ENCODE measurements around the gene CALU.

GRCh38 chr7:128777156-128778123 is 38.3 kb downstream of the CALU start:
- TF ChIP-seq, protein P1, sequence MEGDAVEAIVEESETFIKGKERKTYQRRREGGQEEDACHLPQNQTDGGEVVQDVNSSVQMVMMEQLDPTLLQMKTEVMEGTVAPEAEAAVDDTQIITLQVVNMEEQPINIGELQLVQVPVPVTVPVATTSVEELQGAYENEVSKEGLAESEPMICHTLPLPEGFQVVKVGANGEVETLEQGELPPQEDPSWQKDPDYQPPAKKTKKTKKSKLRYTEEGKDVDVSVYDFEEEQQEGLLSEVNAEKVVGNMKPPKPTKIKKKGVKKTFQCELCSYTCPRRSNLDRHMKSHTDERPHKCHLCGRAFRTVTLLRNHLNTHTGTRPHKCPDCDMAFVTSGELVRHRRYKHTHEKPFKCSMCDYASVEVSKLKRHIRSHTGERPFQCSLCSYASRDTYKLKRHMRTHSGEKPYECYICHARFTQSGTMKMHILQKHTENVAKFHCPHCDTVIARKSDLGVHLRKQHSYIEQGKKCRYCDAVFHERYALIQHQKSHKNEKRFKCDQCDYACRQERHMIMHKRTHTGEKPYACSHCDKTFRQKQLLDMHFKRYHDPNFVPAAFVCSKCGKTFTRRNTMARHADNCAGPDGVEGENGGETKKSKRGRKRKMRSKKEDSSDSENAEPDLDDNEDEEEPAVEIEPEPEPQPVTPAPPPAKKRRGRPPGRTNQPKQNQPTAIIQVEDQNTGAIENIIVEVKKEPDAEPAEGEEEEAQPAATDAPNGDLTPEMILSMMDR (IDR thresholded peaks at IDR 0.05; ENCODE audit: insufficient read depth, low read length, poor library complexity, severe bottlenecking), result no peak
- TF ChIP-seq EZH2phosphoT487 (conservative IDR thresholded peaks at IDR 0.05; ENCODE audit: low read length), result no peak

Data from SU-DHL-6 (cell line).